GM15510 (cell line): ENCODE results near the gene FAM169A.

Source experiments
- POLR2A ChIP-seq: IDR thresholded peaks from 3 replicates; pipeline ENCODE4 v1.6.1; 2011; ENCODE audit warnings: borderline replicate concordance; ENCODE audit not compliant: insufficient read length; ENCODE audit errors: extremely low read depth

FAM169A gene

GRCh38 chr5:74816875-74817274 is 49.3 kb downstream of the FAM169A start:
- TF ChIP-seq POLR2A = no peak

GRCh38 chr5:74810915-74811314 is 55.3 kb downstream of the FAM169A start:
- no peak for TF ChIP-seq POLR2A

- TF ChIP-seq POLR2A = no peak
These were observed 64.2 kb downstream of the FAM169A start for GRCh38 chr5:74801941-74802340.

- no peak for TF ChIP-seq POLR2A
These were observed 65.0 kb downstream of the FAM169A start for GRCh38 chr5:74801197-74801596.

GRCh38 chr5:74798977-74799911 is 66.9 kb downstream of the FAM169A start:
- TF ChIP-seq POLR2A = no peak

- no peak for TF ChIP-seq POLR2A
These were observed 78.8 kb downstream of the FAM169A start for GRCh38 chr5:74787424-74787823.

- no peak for TF ChIP-seq POLR2A
These were observed 79.3 kb downstream of the FAM169A start for GRCh38 chr5:74786851-74787250.

GRCh38 chr5:74778609-74779008 is 87.6 kb downstream of the FAM169A start:
- no peak for TF ChIP-seq POLR2A

- TF ChIP-seq POLR2A = no peak
These were observed 93.8 kb downstream of the FAM169A start for GRCh38 chr5:74772359-74772758.

- no peak for TF ChIP-seq POLR2A
These were observed 98.6 kb downstream of the FAM169A start for GRCh38 chr5:74767579-74767913.

GRCh38 chr5:74766849-74767578 is 99.2 kb downstream of the FAM169A start, which contains the start of the genes GFM2 and NSA2:
Gene GFM2, minus strand, starts transcription at chr5:74767117. Its CDS starts 3,375 bp downstream, at chr5:74763742.
Gene NSA2, plus strand, starts transcription at chr5:74767249. Its CDS starts 112 bp downstream, at chr5:74767361.
- peak; percentile 71 for TF ChIP-seq POLR2A

- no peak for TF ChIP-seq POLR2A
These were observed 99.8 kb downstream of the FAM169A start for GRCh38 chr5:74766418-74766848.

- TF ChIP-seq POLR2A = no peak
These were observed 100.3 kb downstream of the FAM169A start for GRCh38 chr5:74765929-74766328.

GRCh38 chr5:74765201-74765600 is 101.0 kb downstream of the FAM169A start:
- no peak for TF ChIP-seq POLR2A

GRCh38 chr5:74763504-74763903 is 102.7 kb downstream of the FAM169A start:
- TF ChIP-seq POLR2A = no peak

GRCh38 chr5:74762599-74762998 is 103.6 kb downstream of the FAM169A start:
- no peak for TF ChIP-seq POLR2A

- no peak for TF ChIP-seq POLR2A
These were observed 104.9 kb downstream of the FAM169A start for GRCh38 chr5:74761241-74761640.

GRCh38 chr5:74738406-74738805 is 127.8 kb downstream of the FAM169A start:
- no peak for TF ChIP-seq POLR2A
